Measurements from ENCODE around the gene AASS.

AASS gene

GRCh38 chr7:122133477-122133876, 10.6 kb downstream of the AASS start:
- Histone ChIP-seq H3K27ac (ENCODE audit: low read depth, low read length) (no peak overlapping the region), H3K36me3 (ENCODE audit: control insufficient read depth in 5 of 5, insufficient read depth in 5 of 5, low read length in 5 of 5) (peaks cover 0 to 4% (median 0%) of the 10 kb centered on the region in 5 donors), H3K4me3 (ENCODE audit: low read depth in 1 of 5, low read length in 5 of 5) (no peak overlapping the region), H3K9me3 (ENCODE audit: control insufficient read depth in 5 of 5, low read length in 5 of 5) (no peaks in the 10 kb centered on the region), H3K27me3 (ENCODE audit: control insufficient read depth in 5 of 5, insufficient read depth in 4 of 5, low read length in 5 of 5) (no peaks in the 10 kb centered on the region), H3K9ac (ENCODE audit: low read length in 5 of 5) (no peak overlapping the region), H3K4me1 (ENCODE audit: control insufficient read depth in 5 of 5, insufficient read depth in 5 of 5, low read length in 5 of 5) (peaks cover 0 to 22% (median 21%) of the 10 kb centered on the region in 5 donors)

GRCh38 chr7:122132341-122132740, 11.7 kb downstream of the AASS start:
- H3K4me1 ChIP-seq (ENCODE audit: control insufficient read depth in 5 of 5, insufficient read depth in 5 of 5, low read length in 5 of 5) = peaks cover 0 to 14% (median 14%) of the 10 kb centered on the region in 5 donors
- no peak overlapping the region for H3K4me3 ChIP-seq (ENCODE audit: low read depth in 1 of 5, low read length in 5 of 5)
- H3K9ac ChIP-seq (ENCODE audit: low read length in 5 of 5) = no peak overlapping the region
- no peak overlapping the region for H3K27ac ChIP-seq (ENCODE audit: low read depth, low read length)
- H3K27me3 ChIP-seq (ENCODE audit: control insufficient read depth in 5 of 5, insufficient read depth in 4 of 5, low read length in 5 of 5) = no peaks in the 10 kb centered on the region
- H3K36me3 ChIP-seq (ENCODE audit: control insufficient read depth in 5 of 5, insufficient read depth in 5 of 5, low read length in 5 of 5) = peaks cover 0 to 4% (median 0%) of the 10 kb centered on the region in 5 donors
- no peaks in the 10 kb centered on the region for H3K9me3 ChIP-seq (ENCODE audit: control insufficient read depth in 5 of 5, low read length in 5 of 5)

DNA sequence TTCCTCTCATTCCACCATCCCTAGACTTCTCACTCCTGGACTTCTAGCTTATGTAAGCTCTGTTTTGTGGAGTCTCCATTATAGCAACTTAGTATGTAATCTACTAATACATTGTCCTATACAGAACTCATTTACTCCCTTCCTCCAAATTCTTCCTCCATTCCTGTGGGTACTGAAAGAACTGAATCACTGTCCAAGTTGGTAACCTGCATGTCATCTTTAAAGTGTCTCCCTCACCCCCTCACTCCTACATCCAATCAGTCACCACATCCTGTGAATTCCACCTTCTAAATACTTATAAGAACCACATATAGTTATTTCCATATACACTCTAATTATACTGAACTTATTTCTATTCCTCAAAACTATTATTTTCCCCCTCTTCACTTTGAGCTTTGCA, 20.3 kb downstream of the AASS start:
- Histone ChIP-seq H3K4me3 (ENCODE audit: low read depth in 1 of 5, low read length in 5 of 5) (no peak overlapping the region), H3K27ac (ENCODE audit: low read depth, low read length) (no peak overlapping the region), H3K27me3 (ENCODE audit: control insufficient read depth in 5 of 5, insufficient read depth in 4 of 5, low read length in 5 of 5) (no peaks in the 10 kb centered on the region), H3K36me3 (ENCODE audit: control insufficient read depth in 5 of 5, insufficient read depth in 5 of 5, low read length in 5 of 5) (peaks cover 0 to 20% (median 4%) of the 10 kb centered on the region in 5 donors), H3K4me1 (ENCODE audit: control insufficient read depth in 5 of 5, insufficient read depth in 5 of 5, low read length in 5 of 5) (no peaks in the 10 kb centered on the region), H3K9me3 (ENCODE audit: control insufficient read depth in 5 of 5, low read length in 5 of 5) (no peaks in the 10 kb centered on the region), H3K9ac (ENCODE audit: low read length in 5 of 5) (no peak overlapping the region)

DNA sequence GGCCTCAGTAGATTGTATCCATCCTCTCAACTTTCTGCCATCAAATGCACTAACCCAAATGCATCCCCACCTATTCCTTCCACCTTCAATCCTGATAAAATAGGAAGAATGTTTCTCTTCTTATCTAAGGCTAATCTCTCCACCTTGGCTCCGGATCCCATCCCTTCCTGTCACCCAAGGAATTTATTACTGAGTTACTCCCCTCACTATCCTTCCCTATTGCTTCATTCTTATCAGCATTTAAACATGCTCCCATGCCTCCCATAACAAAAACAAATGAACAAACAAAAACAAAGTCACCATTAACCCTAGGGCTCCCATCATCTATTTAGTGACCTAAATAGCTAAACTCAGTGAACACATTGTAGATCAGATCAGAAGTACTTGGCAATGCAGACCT, 25.3 kb downstream of the AASS start:
- H3K9me3 ChIP-seq (ENCODE audit: control insufficient read depth in 5 of 5, low read length in 5 of 5) = no peaks in the 10 kb centered on the region
- peaks cover 15 to 41% (median 36%) of the 10 kb centered on the region in 5 donors for H3K36me3 ChIP-seq (ENCODE audit: control insufficient read depth in 5 of 5, insufficient read depth in 5 of 5, low read length in 5 of 5)
- H3K4me3 ChIP-seq (ENCODE audit: low read depth in 1 of 5, low read length in 5 of 5) = no peak overlapping the region
- H3K27me3 ChIP-seq (ENCODE audit: control insufficient read depth in 5 of 5, insufficient read depth in 4 of 5, low read length in 5 of 5) = no peaks in the 10 kb centered on the region
- no peaks in the 10 kb centered on the region for H3K4me1 ChIP-seq (ENCODE audit: control insufficient read depth in 5 of 5, insufficient read depth in 5 of 5, low read length in 5 of 5)
- H3K27ac ChIP-seq (ENCODE audit: low read depth, low read length) = no peak overlapping the region
- no peak overlapping the region for H3K9ac ChIP-seq (ENCODE audit: low read length in 5 of 5)

- H3K9ac ChIP-seq (ENCODE audit: low read length in 5 of 5) = no peak overlapping the region
- no peaks in the 10 kb centered on the region for H3K4me1 ChIP-seq (ENCODE audit: control insufficient read depth in 5 of 5, insufficient read depth in 5 of 5, low read length in 5 of 5)
- H3K27ac ChIP-seq (ENCODE audit: low read depth, low read length) = no peak overlapping the region
- H3K4me3 ChIP-seq (ENCODE audit: low read depth in 1 of 5, low read length in 5 of 5) = no peak overlapping the region
- H3K9me3 ChIP-seq (ENCODE audit: control insufficient read depth in 5 of 5, low read length in 5 of 5) = peaks cover 5 to 19% (median 15%) of the 10 kb centered on the region in 5 donors
- no peaks in the 10 kb centered on the region for H3K27me3 ChIP-seq (ENCODE audit: control insufficient read depth in 5 of 5, insufficient read depth in 4 of 5, low read length in 5 of 5)
- peaks cover 2 to 73% (median 23%) of the 10 kb centered on the region in 5 donors for H3K36me3 ChIP-seq (ENCODE audit: control insufficient read depth in 5 of 5, insufficient read depth in 5 of 5, low read length in 5 of 5)
These were observed 41.0 kb downstream of the AASS start for GRCh38 chr7:122103064-122103463.

- peaks cover 0 to 60% (median 15%) of the 10 kb centered on the region in 5 donors for H3K36me3 ChIP-seq (ENCODE audit: control insufficient read depth in 5 of 5, insufficient read depth in 5 of 5, low read length in 5 of 5)
- no peak overlapping the region for H3K4me3 ChIP-seq (ENCODE audit: low read depth in 1 of 5, low read length in 5 of 5)
- peaks cover 5 to 16% (median 14%) of the 10 kb centered on the region in 5 donors for H3K9me3 ChIP-seq (ENCODE audit: control insufficient read depth in 5 of 5, low read length in 5 of 5)
- H3K27ac ChIP-seq (ENCODE audit: low read depth, low read length) = no peak overlapping the region
- H3K27me3 ChIP-seq (ENCODE audit: control insufficient read depth in 5 of 5, insufficient read depth in 4 of 5, low read length in 5 of 5) = no peaks in the 10 kb centered on the region
- no peak overlapping the region for H3K9ac ChIP-seq (ENCODE audit: low read length in 5 of 5)
- no peaks in the 10 kb centered on the region for H3K4me1 ChIP-seq (ENCODE audit: control insufficient read depth in 5 of 5, insufficient read depth in 5 of 5, low read length in 5 of 5)
These were observed 44.0 kb downstream of the AASS start for GRCh38 chr7:122100021-122100420.

- Histone ChIP-seq H3K9ac (ENCODE audit: low read length in 5 of 5) (no peak overlapping the region), H3K27me3 (ENCODE audit: control insufficient read depth in 5 of 5, insufficient read depth in 4 of 5, low read length in 5 of 5) (no peaks in the 10 kb centered on the region), H3K4me3 (ENCODE audit: low read depth in 1 of 5, low read length in 5 of 5) (no peak overlapping the region), H3K9me3 (ENCODE audit: control insufficient read depth in 5 of 5, low read length in 5 of 5) (no peaks in the 10 kb centered on the region), H3K36me3 (ENCODE audit: control insufficient read depth in 5 of 5, insufficient read depth in 5 of 5, low read length in 5 of 5) (peaks cover 5 to 29% (median 10%) of the 10 kb centered on the region in 5 donors), H3K27ac (ENCODE audit: low read depth, low read length) (no peak overlapping the region), H3K4me1 (ENCODE audit: control insufficient read depth in 5 of 5, insufficient read depth in 5 of 5, low read length in 5 of 5) (no peaks in the 10 kb centered on the region)
These were observed 48.4 kb downstream of the AASS start for GRCh38 chr7:122095642-122096041.

DNA sequence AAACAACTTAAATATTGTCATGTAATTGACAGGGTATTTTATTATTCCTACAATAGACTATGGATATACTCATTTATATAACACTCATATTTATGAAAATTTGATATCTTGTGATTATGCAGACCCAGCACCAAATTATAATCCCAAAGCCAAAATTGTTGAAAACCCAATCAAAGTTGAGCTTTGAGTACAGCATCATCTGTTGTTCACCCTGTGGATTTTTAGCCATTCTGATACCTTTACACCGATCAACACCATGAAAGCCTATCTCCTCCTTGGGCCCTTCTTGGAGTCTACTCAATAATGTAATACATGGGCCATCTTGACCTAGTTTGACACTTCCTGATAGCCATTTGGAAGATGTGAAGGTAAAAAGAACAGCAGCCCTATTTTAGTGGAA, 49.5 kb downstream of the AASS start:
- no peak overlapping the region for H3K4me3 ChIP-seq (ENCODE audit: low read depth in 1 of 5, low read length in 5 of 5)
- H3K9me3 ChIP-seq (ENCODE audit: control insufficient read depth in 5 of 5, low read length in 5 of 5) = no peaks in the 10 kb centered on the region
- H3K27ac ChIP-seq (ENCODE audit: low read depth, low read length) = no peak overlapping the region
- no peaks in the 10 kb centered on the region for H3K4me1 ChIP-seq (ENCODE audit: control insufficient read depth in 5 of 5, insufficient read depth in 5 of 5, low read length in 5 of 5)
- no peak overlapping the region for H3K9ac ChIP-seq (ENCODE audit: low read length in 5 of 5)
- no peaks in the 10 kb centered on the region for H3K27me3 ChIP-seq (ENCODE audit: control insufficient read depth in 5 of 5, insufficient read depth in 4 of 5, low read length in 5 of 5)
- peaks cover 7 to 25% (median 11%) of the 10 kb centered on the region in 5 donors for H3K36me3 ChIP-seq (ENCODE audit: control insufficient read depth in 5 of 5, insufficient read depth in 5 of 5, low read length in 5 of 5)

GRCh38 chr7:122092964-122093797, 50.9 kb downstream of the AASS start:
- peaks cover 14 to 26% (median 18%) of the 10 kb centered on the region in 5 donors for H3K36me3 ChIP-seq (ENCODE audit: control insufficient read depth in 5 of 5, insufficient read depth in 5 of 5, low read length in 5 of 5)

DNA sequence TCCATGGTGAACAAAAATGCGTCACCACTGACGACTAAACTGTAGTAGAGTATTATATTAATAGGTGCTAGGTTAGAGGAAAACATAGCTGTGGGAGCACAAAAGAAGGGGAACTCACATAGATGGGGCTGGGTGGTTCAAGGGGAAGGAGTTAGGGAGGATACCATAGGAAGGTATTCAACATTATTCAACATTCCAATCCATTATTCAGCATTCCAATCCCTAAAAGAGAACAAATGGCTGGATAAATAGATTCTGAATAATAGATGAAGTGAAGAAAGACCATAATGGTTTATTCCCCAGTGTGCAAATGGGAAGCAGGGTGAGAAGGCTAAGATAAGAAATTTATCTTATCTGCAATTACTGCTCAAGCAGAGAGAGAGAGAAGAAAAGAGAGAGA, 61.4 kb downstream of the AASS start:
- H3K27me3 ChIP-seq (ENCODE audit: control insufficient read depth in 5 of 5, insufficient read depth in 4 of 5, low read length in 5 of 5) = no peaks in the 10 kb centered on the region
- peaks cover 19 to 62% (median 40%) of the 10 kb centered on the region in 5 donors for H3K36me3 ChIP-seq (ENCODE audit: control insufficient read depth in 5 of 5, insufficient read depth in 5 of 5, low read length in 5 of 5)
- no peaks in the 10 kb centered on the region for H3K9me3 ChIP-seq (ENCODE audit: control insufficient read depth in 5 of 5, low read length in 5 of 5)
- H3K9ac ChIP-seq (ENCODE audit: low read length in 5 of 5) = no peak overlapping the region
- H3K4me1 ChIP-seq (ENCODE audit: control insufficient read depth in 5 of 5, insufficient read depth in 5 of 5, low read length in 5 of 5) = no peaks in the 10 kb centered on the region
- no peak overlapping the region for H3K27ac ChIP-seq (ENCODE audit: low read depth, low read length)
- H3K4me3 ChIP-seq (ENCODE audit: low read depth in 1 of 5, low read length in 5 of 5) = no peak overlapping the region

More at GRCh38 chr7:122092964-122093797, 50.9 kb downstream of the AASS start:
- Histone ChIP-seq H3K4me3 (ENCODE audit: low read depth in 1 of 5, low read length in 5 of 5) (no peak overlapping the region), H3K4me1 (ENCODE audit: control insufficient read depth in 5 of 5, insufficient read depth in 5 of 5, low read length in 5 of 5) (no peaks in the 10 kb centered on the region), H3K9me3 (ENCODE audit: control insufficient read depth in 5 of 5, low read length in 5 of 5) (no peaks in the 10 kb centered on the region), H3K9ac (ENCODE audit: low read length in 5 of 5) (no peak overlapping the region), H3K27me3 (ENCODE audit: control insufficient read depth in 5 of 5, insufficient read depth in 4 of 5, low read length in 5 of 5) (no peaks in the 10 kb centered on the region), H3K27ac (ENCODE audit: low read depth, low read length) (no peak overlapping the region)

Measured in subcutaneous abdominal adipose tissue (tissue), 5 donors.